GM19467 (cell line): Measurements from ENCODE around the gene DNAJC25.
A peak's percentile ranks its signal among the peaks of the same experiment; 100 is the strongest.

Source experiments
- ATAC-seq: cut with Tn5 transposase; IDR thresholded peaks from one replicate; pipeline ENCODE4 v1.9.1; 2021; ENCODE audit warnings: mild to moderate bottlenecking, moderate library complexity; ENCODE audit not compliant: unreplicated experiment

DNAJC25 gene

DNA sequence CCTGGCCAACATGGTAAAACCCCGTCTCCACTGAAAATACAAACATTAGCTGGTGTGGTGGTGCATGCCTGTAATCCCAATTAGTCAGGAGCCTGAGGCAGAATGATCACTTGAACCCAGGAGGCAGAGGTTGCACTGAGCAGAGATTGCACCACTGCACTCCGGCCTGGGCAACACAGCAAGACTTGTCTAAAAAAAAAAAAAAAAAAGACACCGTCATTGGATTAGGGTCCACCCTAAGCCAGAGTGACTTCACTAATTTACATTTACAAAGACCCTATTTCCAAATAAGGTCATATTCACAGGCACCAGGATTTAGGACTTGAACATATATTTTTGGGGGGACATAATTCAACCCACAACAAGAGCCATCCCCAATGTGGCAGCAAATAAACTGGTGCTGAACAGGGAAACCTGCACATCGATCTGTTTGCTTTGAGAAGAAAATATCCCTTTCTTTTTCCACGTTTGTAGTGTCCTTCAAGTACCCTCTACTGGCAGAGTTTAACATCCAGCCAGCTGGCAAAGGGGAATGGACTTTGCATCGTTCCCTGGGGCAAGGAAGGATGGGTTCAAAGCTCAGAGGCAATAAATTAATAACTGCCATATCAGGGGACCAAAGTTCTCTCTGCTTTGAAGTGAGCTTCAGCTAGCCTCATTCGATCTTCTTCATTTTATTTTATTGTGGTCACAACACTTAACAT, 3.7 kb upstream of the DNAJC25 start:
- no peak for ATAC-seq

GRCh38 chr9:111628411-111628810, 2.7 kb upstream of the DNAJC25 start:
- no peak for ATAC-seq

DNA sequence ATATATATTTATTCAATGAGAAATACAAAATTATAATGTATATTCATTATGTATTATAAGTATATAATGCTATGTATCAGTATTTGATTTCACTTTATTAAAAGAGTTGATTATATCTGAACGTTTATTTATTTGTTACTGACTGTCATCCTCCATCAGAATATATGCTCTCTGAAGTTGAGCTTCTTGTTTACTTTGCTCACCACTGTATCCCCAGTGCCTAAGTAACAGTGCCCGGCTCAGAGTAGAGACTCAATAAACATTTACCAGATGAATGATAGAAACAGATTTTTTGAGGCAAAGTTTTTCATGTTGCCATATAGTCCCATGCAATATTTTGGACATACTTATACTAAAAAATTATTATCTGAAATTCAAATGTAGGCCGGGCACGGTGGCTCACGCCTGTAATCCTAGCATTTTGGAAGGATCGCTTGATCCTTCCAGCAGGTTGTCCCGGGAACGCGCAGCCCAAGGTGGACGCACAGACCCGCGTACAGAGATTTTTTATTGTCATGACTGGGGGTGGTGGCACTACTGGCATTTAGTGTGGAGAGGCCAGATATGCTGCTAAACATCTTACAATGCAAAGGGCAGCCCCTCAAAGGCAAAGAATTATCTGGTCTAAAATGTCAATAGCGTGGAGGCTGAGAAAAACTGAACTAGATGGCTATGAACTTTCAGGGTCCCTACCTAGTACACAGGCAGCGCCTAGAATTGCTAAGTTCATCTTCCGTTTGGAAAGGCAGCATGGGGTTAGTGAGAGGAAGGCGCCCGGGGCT, 761 bp upstream of the DNAJC25 start:
- ATAC-seq: peak; percentile 8

GRCh38 chr9:111630964-111631213, 245 bp upstream of the DNAJC25 start:
- no peak for ATAC-seq

- ATAC-seq: no peak
Measured at GRCh38 chr9:111632060-111632459, 926 bp downstream of the DNAJC25 start.

DNA sequence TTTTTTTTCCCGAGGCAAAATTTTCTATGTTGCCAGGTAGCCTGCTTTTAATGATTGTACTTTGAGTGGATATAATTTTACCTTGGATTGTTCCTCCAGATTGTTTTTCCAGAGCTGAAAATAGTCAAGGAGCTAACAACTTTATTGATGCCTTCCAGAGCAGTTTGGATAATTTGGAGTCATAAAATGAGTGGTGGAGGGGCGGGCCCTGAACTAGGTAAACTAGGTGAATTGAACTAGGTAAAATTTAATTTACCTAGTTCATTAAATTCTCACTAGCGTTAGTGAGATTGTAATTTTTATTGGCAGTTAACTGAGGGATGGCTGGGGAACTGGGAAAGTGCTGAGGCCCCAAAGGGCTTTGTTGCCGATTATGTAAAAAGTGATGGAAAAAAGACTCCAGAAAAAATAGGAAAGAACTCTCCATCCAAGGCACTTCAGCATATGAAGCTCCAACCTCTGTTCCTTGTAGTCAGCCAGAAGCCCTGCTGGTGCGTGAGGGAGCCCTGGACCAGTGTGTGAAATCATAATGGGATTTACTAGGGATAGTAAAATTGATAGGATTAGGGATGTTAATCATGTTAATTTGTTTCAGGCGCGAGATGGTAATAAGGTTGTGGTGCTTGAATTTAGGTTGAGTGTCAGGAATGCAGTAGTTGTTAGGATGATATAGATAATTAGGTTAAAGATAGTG, 1.7 kb downstream of the DNAJC25 start:
- no peak for ATAC-seq

- ATAC-seq: no peak
Measured at GRCh38 chr9:111633389-111633736, 2.2 kb downstream of the DNAJC25 start.

GRCh38 chr9:111634860-111635259, 3.7 kb downstream of the DNAJC25 start:
- ATAC-seq: no peak

- ATAC-seq: no peak
Measured at GRCh38 chr9:111637421-111637950, 6.4 kb downstream of the DNAJC25 start.

GRCh38 chr9:111644195-111644772, 13.2 kb downstream of the DNAJC25 start:
- ATAC-seq: no peak

- no peak for ATAC-seq
Measured at GRCh38 chr9:111645806-111646205, 14.7 kb downstream of the DNAJC25 start.

- ATAC-seq: no peak
Measured at GRCh38 chr9:111646417-111646816, 15.3 kb downstream of the DNAJC25 start.

- ATAC-seq: no peak
Measured at GRCh38 chr9:111648066-111648465, 16.9 kb downstream of the DNAJC25 start.

DNA sequence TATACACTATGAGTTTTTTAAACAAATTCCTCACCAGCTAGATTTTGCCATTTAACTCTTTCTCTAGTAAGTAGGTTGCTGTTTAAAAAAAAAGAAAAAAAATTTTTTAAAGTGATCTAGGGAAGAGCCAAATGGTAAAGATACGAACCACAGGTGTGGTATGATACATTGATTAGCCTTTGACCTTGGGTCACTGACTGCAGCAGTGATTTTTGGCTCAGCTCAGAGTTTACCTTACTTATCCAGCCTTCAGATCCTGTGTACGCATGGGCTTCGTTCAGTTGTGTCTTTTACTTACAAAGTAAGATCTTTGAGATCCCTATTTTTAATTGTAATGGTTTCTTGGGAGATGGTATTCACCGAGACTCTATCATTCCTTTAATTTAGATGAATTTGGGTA, 17.9 kb downstream of the DNAJC25 start:
- ATAC-seq: no peak

- no peak for ATAC-seq
Measured at GRCh38 chr9:111657051-111657450, 25.9 kb downstream of the DNAJC25 start.

DNA sequence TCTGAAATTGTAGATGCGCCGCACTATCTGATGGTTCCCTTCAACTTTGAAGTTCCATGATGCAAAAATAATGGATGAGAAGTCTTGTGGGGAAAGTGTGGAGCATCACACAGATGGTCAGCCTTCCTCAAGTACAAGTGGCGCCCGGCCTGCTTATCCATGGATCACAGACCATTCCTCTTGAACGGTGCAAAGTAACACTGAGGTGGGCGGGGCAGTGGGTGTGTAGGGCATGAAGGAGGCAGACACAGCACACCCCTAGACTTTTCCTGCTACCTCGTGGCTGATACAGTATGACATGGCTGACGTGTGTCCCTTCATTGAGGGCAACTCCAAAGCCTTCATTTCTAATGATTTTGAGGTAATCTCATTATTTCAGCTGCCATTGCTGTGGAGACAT, 27.8 kb downstream of the DNAJC25 start:
- ATAC-seq: no peak

DNA sequence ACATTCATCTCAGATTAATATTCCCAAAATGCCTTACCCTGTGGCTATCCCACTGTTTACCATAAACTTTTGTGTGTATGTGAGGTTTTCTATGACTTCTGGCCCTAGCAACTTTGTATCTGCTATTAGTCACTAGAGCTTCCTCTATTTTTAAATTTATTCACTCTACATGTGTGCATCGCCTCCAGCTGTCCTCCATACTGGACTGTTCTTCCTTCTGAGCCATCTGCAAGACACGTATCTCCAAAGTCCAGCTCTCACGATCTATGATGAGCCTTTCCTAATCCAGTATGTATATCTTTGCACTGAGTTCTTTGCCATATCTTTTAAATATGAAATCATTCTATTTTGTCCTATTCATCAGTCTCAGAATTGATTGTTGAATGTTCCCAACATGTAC, 28.6 kb downstream of the DNAJC25 start:
- ATAC-seq: no peak

DNA sequence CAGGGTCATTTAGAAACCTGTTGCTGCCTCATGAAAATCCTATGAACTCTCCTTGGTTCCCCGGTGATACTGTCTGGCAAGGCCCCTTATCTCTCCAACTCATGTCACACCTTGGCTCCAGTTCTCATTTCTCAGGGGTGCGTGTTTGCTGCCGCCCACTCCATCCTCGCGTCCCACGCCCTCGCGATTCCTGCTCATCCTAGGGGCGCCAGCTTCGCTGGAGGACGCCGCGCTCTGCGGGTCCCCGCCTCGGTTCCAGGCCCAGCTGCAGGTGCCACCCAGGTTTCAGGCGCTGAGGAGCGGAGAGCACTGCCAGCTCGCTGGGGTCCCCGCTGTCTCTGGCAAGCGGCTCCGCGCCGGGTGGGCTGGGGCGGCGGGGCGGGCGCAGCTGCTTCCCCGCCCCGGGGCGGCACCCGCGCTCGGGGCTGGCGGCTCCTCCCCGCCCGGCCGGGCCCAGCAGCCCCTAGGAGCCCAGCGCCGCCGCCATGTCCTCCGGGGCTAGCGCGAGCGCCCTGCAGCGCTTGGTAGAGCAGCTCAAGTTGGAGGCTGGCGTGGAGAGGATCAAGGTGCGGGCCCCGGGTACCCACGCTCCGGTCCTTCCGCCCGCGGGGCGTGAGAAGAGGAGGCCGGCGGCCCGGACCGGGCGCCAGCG, 30.1 kb downstream of the DNAJC25 start, which contains the start of gene GNG10:
TSS of gene GNG10 (plus strand) at position 456 of the 652 bp plus-strand sequence. CDS start at position 486, 30 bp downstream.
- peak; percentile 73 for ATAC-seq

DNA sequence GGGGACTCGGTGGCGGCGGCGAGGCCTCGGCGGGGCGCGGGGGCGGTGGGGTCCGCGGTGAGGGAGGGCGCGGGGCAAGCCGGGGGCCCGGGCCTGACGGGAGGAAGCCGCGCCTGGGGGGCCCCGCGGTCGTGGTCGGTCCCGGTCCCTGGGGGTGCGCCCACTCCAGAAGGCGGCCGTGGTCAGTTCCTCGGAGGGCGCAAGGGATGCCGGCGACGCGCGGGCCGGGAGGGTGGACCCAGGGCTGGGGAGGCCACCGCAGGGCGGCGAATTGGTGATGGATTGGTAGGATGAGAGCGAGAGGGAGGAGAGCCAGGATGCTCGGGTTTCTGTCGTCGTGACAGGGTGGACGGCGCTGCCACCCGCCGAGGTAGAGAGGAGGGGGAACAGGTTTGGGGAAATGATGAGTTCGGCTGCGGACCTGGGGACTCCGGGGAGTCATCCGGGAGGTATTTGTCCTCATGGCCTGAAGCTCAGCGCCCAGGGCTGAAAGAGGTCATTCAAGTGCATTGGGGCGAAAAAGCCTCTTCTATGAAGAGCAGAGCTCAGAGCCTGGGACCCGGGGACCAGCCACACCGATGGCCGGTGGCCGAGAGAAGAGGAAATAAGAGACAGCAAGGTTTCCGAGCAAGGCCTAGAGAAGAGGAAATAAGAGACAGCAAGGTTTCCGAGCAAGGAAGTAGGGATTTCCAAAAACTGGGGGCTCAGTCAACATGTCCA, 30.8 kb downstream of the DNAJC25 start:
- peak; percentile 36 for ATAC-seq

- no peak for ATAC-seq
Measured at GRCh38 chr9:111662576-111663300, 31.6 kb downstream of the DNAJC25 start.
